Measurements from ENCODE around the gene PHLPP1.

Gene PHLPP1

GRCh38 chr18:62711781-62712180, 3.6 kb upstream of the PHLPP1 start:
- peaks cover 4 to 5% of the 10 kb centered on the region in 2 donors for H3K4me1 Mint-ChIP-seq
- no peak overlapping the region for H3K27ac Mint-ChIP-seq
- H3K36me3 Mint-ChIP-seq: no peaks in the 10 kb centered on the region
- no peak overlapping the region for H3K4me3 Mint-ChIP-seq
- DNase-seq (no peak), ATAC-seq (replicated peaks) (no peak)
- H3K27me3 Mint-ChIP-seq: no peaks in the 10 kb centered on the region
- no peaks in the 10 kb centered on the region for H3K9me3 Mint-ChIP-seq

- no peak overlapping the region for H3K4me3 Mint-ChIP-seq
- no peak for DNase-seq
Measured at GRCh38 chr18:62713651-62714247, 1.6 kb upstream of the PHLPP1 start.

GRCh38 chr18:62714671-62715435, 488 bp upstream of the PHLPP1 start:
- H3K27ac Mint-ChIP-seq: peak overlapping the region; percentile 84
- DNase-seq: peak; percentile 96
- peak; percentile 82 to 85 for ATAC-seq (replicated peaks)
- H3K4me3 Mint-ChIP-seq: peak overlapping the region; percentile 80 to 83
- H3K27me3 Mint-ChIP-seq: no peaks in the 10 kb centered on the region
- H3K36me3 Mint-ChIP-seq: peaks cover 4 to 17% of the 10 kb centered on the region in 2 donors
- H3K4me1 Mint-ChIP-seq: peaks cover 14 to 25% of the 10 kb centered on the region in 2 donors
- no peaks in the 10 kb centered on the region for H3K9me3 Mint-ChIP-seq

More at GRCh38 chr18:62713651-62714247, 1.6 kb upstream of the PHLPP1 start:
- Mint-ChIP-seq H3K27me3 (no peaks in the 10 kb centered on the region), H3K36me3 (peaks cover 0 to 9% of the 10 kb centered on the region in 2 donors), H3K4me1 (peaks cover 7 to 14% of the 10 kb centered on the region in 2 donors), H3K9me3 (no peaks in the 10 kb centered on the region), H3K27ac (no peak overlapping the region)
- no peak for ATAC-seq (replicated peaks)

GRCh38 chr18:62715759-62716615, 646 bp downstream of the PHLPP1 start:
- peak overlapping the region; percentile 83 to 94 for H3K4me3 Mint-ChIP-seq
- no peaks in the 10 kb centered on the region for H3K9me3 Mint-ChIP-seq
- peaks cover 15 to 35% of the 10 kb centered on the region in 2 donors for H3K4me1 Mint-ChIP-seq
- DNase-seq (peak; percentile 64), ATAC-seq (replicated peaks) (peak; percentile 41 to 42)
- H3K27me3 Mint-ChIP-seq: no peaks in the 10 kb centered on the region
- peaks cover 8 to 21% of the 10 kb centered on the region in 2 donors for H3K36me3 Mint-ChIP-seq
- H3K27ac Mint-ChIP-seq: peak overlapping the region; percentile 81

- Mint-ChIP-seq H3K4me3 (peak overlapping the region; percentile 84 to 94), H3K27ac (peak overlapping the region; percentile 37), H3K9me3 (no peaks in the 10 kb centered on the region), H3K36me3 (peaks cover 11 to 23% of the 10 kb centered on the region in 2 donors), H3K4me1 (peaks cover 19 to 41% of the 10 kb centered on the region in 2 donors), H3K27me3 (no peaks in the 10 kb centered on the region)
- peak; percentile 23 to 26 for ATAC-seq (replicated peaks)
- DNase-seq: peak; percentile 53
Measured at GRCh38 chr18:62716619-62717168, 1.4 kb downstream of the PHLPP1 start.

GRCh38 chr18:62717169-62717924, 2.0 kb downstream of the PHLPP1 start:
- H3K4me1 Mint-ChIP-seq: peaks cover 19 to 48% of the 10 kb centered on the region in 2 donors
- DNase-seq (no peak), ATAC-seq (replicated peaks) (peak in 1 of 2 donors; percentile 2)
- peak overlapping the region; percentile 84 for H3K27ac Mint-ChIP-seq
- H3K27me3 Mint-ChIP-seq: no peaks in the 10 kb centered on the region
- peaks cover 14 to 23% of the 10 kb centered on the region in 2 donors for H3K36me3 Mint-ChIP-seq
- H3K9me3 Mint-ChIP-seq: no peaks in the 10 kb centered on the region
- H3K4me3 Mint-ChIP-seq: peak overlapping the region; percentile 84 to 94

GRCh38 chr18:62717925-62718800, 2.8 kb downstream of the PHLPP1 start:
- Mint-ChIP-seq H3K9me3 (no peaks in the 10 kb centered on the region), H3K4me1 (peaks cover 19 to 50% of the 10 kb centered on the region in 2 donors), H3K4me3 (peak overlapping the region; percentile 84 to 94), H3K27ac (no peak overlapping the region), H3K27me3 (no peaks in the 10 kb centered on the region), H3K36me3 (peaks cover 14 to 23% of the 10 kb centered on the region in 2 donors)
- no peak for ATAC-seq (replicated peaks)
- DNase-seq: no peak

- no peak overlapping the region for H3K27ac Mint-ChIP-seq
- DNase-seq (no peak), ATAC-seq (replicated peaks) (no peak)
- no peaks in the 10 kb centered on the region for H3K27me3 Mint-ChIP-seq
- H3K9me3 Mint-ChIP-seq: peaks cover 0 to 1% of the 10 kb centered on the region in 2 donors
- H3K4me3 Mint-ChIP-seq: no peak overlapping the region
- peaks cover 18 to 26% of the 10 kb centered on the region in 2 donors for H3K36me3 Mint-ChIP-seq
- H3K4me1 Mint-ChIP-seq: peaks cover 20 to 63% of the 10 kb centered on the region in 2 donors
Measured at GRCh38 chr18:62720048-62720447, 4.7 kb downstream of the PHLPP1 start.

- Mint-ChIP-seq H3K4me1 (peaks cover 22 to 69% of the 10 kb centered on the region in 2 donors), H3K27ac (no peak overlapping the region)
Measured at GRCh38 chr18:62720766-62721613, 5.6 kb downstream of the PHLPP1 start.

GRCh38 chr18:62721839-62722795, 6.8 kb downstream of the PHLPP1 start:
- Mint-ChIP-seq H3K4me3 (no peak overlapping the region), H3K4me1 (peaks cover 23 to 77% of the 10 kb centered on the region in 2 donors), H3K36me3 (peaks cover 21 to 24% of the 10 kb centered on the region in 2 donors), H3K27ac (no peak overlapping the region), H3K27me3 (no peaks in the 10 kb centered on the region), H3K9me3 (peaks cover 0 to 1% of the 10 kb centered on the region in 2 donors)
- DNase-seq: no peak
- ATAC-seq (replicated peaks): no peak

More at GRCh38 chr18:62720766-62721613, 5.6 kb downstream of the PHLPP1 start:
- ATAC-seq (replicated peaks) (no peak), DNase-seq (no peak)
- Mint-ChIP-seq H3K4me3 (peak overlapping the region in 1 of 2 donors; percentile 11), H3K27me3 (no peaks in the 10 kb centered on the region), H3K36me3 (peaks cover 21 to 26% of the 10 kb centered on the region in 2 donors), H3K9me3 (peaks cover 0 to 1% of the 10 kb centered on the region in 2 donors)

- H3K27ac Mint-ChIP-seq: no peak overlapping the region
- no peak for ATAC-seq (replicated peaks)
- peaks cover 0 to 1% of the 10 kb centered on the region in 2 donors for H3K9me3 Mint-ChIP-seq
- no peak overlapping the region for H3K4me3 Mint-ChIP-seq
- H3K27me3 Mint-ChIP-seq: no peaks in the 10 kb centered on the region
- DNase-seq: no peak
- peaks cover 18 to 23% of the 10 kb centered on the region in 2 donors for H3K36me3 Mint-ChIP-seq
- H3K4me1 Mint-ChIP-seq: peaks cover 28 to 84% of the 10 kb centered on the region in 2 donors
Measured at GRCh38 chr18:62723666-62724281, 8.4 kb downstream of the PHLPP1 start.
